Measurements from ENCODE around the gene SCN3A.

GRCh38 chr2:165081276-165081675, 122.6 kb downstream of the SCN3A start:
- TF ChIP-seq GATA2 (IDR thresholded peaks at IDR 0.05; ENCODE audit: low read depth, low read length) (no peak), GATA3 (IDR thresholded peaks at IDR 0.05; ENCODE audit: low read depth, low read length) (no peak)
